ENCODE data around the gene IKBKE.

The IKBKE gene

GRCh38 chr1:206540044-206540780, 69.9 kb downstream of the IKBKE start:
- no peak for DNase-seq (ENCODE audit: low read depth in 2 of 2)

- no peak for DNase-seq (ENCODE audit: low read depth in 2 of 2)
Observed at GRCh38 chr1:206541236-206541833, 71.1 kb downstream of the IKBKE start.

GRCh38 chr1:206544562-206545257, 74.4 kb downstream of the IKBKE start:
- DNase-seq (ENCODE audit: low read depth in 2 of 2) = peak; percentile 63 to 68

GRCh38 chr1:206545351-206545750, 75.1 kb downstream of the IKBKE start:
- no peak for DNase-seq (ENCODE audit: low read depth in 2 of 2)

All from stimulated activated CD8-positive, alpha-beta memory T cell treated with anti-CD3 and anti-CD28 coated beads, Interleukin-15, amount 100 ng/mL, for 48 hours (primary cell).